NCI-H2107 treated with DMSO at 0.1 percent for 48 hours (cell line): ENCODE results near the gene KCNH2.

Experiments used
- DNase-seq: peaks from one replicate; lab custom pipeline; 2025; ENCODE audit not compliant: unreplicated experiment; lab: John Stamatoyannopoulos, UW

The KCNH2 gene

DNA sequence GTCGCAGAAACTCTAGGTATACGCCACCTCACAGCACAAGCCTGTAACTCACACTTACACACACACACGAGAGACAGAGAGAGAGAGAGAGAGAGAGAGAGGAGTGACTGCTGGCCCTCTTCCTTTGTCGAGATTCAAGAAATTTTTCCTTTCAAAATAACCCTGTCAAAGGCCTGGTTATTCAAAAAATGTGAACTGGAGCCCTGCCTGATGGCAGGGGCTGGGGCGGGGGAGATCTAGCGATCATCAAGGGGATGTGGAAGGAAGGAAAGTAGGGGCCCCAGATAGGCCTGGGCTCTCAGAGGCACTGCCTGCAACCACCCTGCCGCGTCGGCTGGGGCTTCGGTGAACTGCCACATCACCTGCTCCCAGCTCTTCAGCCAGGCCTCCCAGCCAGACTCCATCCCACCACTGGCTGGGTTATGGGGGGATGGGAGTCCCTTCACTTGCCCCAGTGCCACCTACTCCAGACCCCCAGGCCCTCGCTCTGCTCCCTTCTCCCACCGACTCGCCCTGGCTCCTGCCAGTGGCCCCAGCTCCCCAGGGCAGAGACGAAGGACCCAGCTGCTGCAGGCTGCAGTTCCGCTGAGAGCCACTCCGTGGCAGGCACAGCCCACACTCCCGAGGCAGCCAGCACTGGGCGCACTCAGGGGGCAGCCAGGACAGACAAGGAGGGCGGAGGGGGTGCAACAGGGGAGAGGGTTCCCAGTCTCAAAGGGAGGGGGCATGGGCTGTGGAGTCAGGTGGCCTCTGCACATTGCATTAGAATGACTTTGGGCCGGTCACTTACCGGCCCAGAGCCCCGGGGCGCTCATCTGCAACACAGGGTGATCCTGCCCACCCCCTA is 15.3 kb downstream of the KCNH2 start:
- DNase-seq = no peak

DNA sequence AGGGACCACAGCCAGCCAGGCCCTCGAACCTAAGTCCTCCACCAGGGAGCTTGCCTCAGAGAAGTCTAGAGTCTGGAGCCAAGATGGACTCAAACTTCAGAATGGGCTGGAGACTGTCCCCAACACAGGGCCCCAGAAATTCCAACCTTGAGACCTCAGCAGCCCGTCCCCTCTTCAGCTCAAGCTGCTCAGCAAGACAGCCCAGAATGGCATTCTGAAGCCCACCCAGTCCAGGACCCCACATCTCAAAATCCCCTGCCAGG is 15.9 kb downstream of the KCNH2 start:
- DNase-seq = no peak

GRCh38 chr7:150961510-150962289 is 16.4 kb downstream of the KCNH2 start:
- no peak for DNase-seq

- DNase-seq = no peak
Measured at GRCh38 chr7:150959739-150960734, 18.1 kb downstream of the KCNH2 start.

- no peak for DNase-seq
Measured at GRCh38 chr7:150959081-150959480, 19.0 kb downstream of the KCNH2 start.

GRCh38 chr7:150958597-150958996 is 19.5 kb downstream of the KCNH2 start:
- DNase-seq = no peak

- DNase-seq = no peak
Measured at GRCh38 chr7:150958062-150958552, 20.0 kb downstream of the KCNH2 start.

DNA sequence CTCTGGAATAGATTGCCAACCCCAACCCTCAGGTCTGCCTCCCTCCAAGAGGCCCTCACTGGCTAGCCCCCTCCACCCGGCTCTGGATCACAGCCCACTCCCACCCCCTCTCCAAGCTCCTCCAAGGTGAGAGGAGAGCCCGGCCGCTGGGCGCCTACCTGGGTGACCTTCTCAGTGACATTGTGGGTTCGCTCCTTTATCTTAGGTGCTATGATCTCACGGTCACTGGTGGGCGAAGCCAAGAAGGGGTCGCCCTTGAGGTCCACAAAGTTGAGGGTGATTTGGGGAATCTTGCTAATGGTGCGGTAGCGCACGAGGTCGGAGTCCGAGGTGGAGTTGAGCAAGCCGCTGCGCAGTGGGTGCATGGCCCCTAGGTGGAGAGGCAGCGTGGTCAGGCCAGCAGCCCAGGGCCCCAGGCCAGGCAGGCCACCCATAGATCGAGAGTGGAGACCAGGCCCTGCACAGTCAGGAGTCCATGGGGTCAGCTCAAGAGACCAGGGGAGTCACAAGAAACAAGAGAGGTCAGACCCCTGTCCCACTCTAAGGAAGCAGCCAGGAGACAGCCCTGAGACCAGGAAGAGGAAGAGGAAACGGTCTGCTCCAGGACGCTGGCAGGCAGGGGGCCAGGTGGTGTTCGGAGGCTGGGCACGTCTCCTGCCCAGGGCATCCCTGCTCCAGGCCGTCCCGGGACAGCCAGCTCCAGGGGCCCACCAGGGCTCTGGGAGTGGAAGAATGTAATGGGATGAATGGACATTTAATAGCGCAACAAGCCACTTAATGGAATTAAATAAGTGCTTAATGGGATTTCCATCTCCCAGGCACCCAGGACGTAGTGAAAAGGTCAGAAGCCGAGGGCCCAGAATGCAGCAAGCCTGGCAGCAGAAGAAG is 20.7 kb downstream of the KCNH2 start:
- no peak for DNase-seq

DNA sequence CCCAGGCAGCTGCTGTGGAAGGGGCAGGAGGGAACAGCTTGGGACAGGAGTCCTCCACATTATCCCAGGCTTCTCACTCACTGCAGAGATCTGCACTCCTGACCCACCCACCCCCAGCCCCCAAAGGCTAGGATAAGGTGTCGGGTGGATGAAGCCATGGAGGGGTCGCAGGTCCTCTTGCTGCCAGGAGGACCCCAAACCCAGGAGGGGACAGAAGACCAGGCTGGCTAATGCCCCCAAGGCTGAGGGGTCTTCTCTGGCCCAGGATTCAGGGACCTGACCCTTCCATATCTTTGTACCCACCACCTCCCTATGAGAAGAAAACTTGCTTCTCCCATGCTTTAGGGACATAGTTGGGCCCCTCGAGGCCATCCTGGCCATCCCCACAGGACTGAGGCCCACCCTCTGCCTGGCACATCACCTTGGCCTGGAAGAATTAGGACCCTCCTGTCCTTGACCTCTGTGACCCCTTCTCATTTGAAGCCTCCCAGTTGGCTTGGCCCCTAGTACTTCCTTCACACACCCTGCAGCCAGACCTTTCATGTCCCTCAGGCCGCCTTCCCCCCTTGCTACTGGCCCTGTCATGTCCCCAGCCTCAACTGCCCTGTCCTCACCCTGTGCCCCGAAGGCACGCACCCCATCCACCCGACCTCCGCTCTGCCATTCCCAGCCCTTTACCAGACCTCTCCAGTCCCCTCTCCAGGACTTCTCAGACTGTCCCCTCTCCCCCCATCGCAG is 21.6 kb downstream of the KCNH2 start:
- no peak for DNase-seq

DNA sequence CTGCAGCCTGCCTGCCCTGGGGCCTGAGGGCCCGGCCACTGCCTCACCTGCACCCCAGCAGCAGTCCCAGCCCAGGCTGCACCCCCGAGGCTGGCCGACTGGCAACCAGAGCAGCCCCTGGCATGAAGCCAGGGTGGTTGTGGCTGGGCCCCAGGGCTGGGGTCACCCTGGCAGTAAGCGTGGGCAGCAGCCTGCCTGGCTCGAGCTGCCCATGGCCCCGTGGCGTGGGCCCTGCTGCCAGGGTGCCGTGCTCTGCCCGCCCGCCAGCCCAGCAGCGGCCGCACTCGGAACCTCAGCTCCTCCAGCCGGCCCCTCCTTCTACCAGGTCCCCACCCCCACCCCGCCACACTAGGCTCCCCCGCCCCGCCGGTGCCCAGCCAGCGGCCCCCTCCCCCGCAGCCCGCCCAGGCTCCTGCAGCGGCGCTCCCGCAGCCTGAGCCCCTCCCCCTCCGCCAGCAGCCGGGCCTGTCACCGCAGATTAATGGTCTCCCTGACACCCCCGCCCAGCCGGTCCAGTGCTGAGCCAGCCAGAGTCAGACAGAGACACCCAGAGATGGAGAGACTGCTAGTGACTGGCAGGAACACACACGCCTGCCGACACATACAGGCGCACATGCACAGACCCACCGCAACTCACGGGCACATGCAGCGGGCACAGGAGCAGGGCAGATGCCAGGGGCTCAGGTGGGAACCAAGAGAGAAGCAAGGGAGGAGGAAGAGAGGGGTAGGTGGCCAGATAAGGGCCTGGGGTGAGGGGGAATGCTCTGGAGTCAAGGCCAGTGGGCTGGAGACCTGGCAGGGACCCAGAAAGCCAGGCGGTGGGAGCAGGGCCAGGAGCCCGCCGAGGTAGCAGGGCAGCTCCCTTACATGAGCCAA is 22.4 kb downstream of the KCNH2 start:
- DNase-seq = peak; percentile 50

DNA sequence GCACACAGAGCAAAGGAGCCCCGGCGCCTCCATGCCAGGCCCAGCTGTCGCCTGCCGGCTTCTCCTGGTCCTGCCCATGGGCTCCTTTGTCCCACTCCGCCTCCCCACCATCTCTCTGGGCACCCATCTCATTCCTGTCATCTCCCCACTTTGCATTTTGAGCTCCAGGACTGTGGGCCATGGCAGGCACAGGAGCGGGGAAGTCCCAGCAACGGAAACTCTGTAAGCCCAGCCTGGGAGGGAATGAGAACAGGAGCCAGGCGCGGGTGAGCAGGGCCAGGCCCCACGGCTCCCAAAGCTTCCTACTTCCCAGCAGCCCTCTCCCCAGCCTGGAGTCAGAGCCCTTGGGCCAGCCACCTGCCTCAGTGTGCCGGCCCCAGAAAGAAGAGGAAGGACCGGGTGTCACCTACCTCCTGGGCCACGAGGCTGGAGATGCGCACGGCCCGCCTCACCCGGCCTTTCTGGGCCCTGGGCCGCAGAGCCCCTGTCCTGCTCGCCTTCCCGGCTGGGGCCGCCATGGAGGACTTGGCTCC is 23.1 kb downstream of the KCNH2 start:
- DNase-seq = no peak

DNA sequence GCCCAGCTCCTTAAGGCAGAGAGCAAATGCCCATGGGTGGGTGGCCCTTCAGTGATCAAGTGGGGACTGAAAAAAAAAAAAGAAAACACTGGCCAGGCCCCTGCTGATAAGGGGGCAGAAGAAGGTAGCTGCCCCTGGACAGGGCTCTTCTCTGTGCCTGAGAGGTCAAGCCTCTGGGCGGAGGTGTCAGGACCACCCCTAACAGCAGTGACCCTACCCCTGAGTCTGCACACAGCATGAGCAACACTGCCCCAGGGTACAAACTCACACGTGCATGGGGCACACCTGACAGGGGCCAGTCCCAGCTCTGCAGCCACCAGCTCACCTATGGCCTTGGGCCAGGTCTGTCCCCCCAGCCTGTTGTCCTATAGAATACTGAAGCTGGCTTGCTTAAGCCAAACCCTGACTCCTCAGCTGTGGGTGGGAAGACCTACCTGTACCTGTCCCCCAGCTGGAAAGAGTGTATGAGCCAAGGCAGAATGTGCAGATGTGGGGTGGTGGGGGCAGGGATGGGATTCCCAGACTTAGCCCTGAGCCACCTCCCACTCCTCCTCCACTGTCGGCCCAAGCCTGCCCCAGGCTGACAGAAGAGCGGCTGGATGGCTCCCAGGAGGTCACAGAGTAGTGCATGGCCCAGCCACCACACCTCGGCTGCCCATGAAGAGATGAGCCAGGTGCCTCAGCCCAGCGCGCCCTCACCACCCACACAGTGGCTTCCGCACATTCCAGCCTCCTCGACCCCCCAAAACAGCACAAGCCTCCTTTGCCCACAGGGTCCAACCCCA is 23.7 kb downstream of the KCNH2 start:
- no peak for DNase-seq

GRCh38 chr7:150953061-150953997 is 24.8 kb downstream of the KCNH2 start:
- DNase-seq = no peak

DNA sequence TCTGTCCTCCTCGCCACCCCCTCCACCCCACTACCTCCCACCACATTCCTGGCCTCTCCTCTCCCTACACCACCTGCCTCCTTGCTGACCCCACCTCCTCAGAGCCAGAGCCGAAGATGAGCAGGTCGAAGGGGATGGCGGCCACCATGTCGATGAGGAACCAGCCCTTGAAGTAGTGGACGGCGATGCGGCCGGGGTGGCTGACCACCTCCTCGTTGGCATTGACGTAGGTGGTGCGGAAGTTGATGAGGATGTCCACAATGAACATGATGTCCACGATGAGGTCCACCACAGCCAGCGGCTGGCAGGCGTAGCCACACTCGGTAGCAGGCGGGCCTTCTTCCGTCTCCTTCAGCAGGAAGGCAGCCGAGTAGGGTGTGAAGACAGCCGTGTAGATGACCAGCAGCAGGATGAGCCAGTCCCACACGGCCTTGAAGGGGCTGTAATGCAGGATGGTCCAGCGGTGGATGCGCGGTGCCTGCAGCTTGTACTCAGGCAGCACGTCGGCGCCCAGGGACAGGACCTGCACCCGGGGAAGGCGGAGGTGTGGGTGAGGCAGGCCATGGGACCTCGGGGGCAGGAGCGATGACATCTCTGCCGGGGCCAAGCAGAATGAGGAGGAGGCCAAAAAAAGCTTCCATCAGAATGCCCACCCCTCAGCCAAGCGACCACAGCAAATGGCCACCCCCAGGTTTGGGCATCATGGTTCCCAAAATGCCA is 25.6 kb downstream of the KCNH2 start:
- no peak for DNase-seq

- DNase-seq = no peak
Measured at GRCh38 chr7:150951521-150951920, 26.6 kb downstream of the KCNH2 start.

DNA sequence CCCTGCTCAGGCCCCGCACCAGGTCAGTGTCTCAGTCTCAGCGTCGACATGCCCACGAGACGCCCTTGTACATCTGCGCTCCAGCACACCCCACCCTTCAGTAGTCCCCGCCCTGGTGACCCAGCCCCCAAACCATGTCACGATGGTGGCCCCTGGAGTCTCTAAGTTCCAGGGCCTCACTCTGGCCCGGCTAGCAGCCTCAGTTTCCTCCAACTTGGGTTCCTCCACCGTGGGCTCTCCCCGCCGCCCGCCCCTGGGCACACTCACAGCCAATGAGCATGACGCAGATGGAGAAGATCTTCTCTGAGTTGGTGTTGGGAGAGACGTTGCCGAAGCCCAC is 27.0 kb downstream of the KCNH2 start:
- no peak for DNase-seq
